Fibroblast of pulmonary artery (primary cell): ENCODE results near the gene SLC17A7.

Source experiments
- DNase-seq: peaks from one replicate; pipeline ENCODE4 v3.0.0-alpha.2; 2010; ENCODE audit warnings: low read depth
- H3K4me3 ChIP-seq: replicated peaks from 2 replicates; pipeline ENCODE4 v1.5.1; 2011; ENCODE audit warnings: low read depth, mild to moderate bottlenecking, control low read depth, low read length, moderate library complexity
- TF ChIP-seq, protein P1 (sequence below): IDR thresholded peaks from 2 replicates; pipeline ENCODE4 v1.5.1; 2011; ENCODE audit warnings: mild to moderate bottlenecking, control low read depth, low read length, inconsistent platforms; ENCODE audit errors: missing control alignments

The SLC17A7 gene

GRCh38 chr19:49436381-49437017 lies 4.8 kb downstream of the SLC17A7 start:
- no peak overlapping the region for H3K4me3 ChIP-seq
- TF ChIP-seq, protein P1, sequence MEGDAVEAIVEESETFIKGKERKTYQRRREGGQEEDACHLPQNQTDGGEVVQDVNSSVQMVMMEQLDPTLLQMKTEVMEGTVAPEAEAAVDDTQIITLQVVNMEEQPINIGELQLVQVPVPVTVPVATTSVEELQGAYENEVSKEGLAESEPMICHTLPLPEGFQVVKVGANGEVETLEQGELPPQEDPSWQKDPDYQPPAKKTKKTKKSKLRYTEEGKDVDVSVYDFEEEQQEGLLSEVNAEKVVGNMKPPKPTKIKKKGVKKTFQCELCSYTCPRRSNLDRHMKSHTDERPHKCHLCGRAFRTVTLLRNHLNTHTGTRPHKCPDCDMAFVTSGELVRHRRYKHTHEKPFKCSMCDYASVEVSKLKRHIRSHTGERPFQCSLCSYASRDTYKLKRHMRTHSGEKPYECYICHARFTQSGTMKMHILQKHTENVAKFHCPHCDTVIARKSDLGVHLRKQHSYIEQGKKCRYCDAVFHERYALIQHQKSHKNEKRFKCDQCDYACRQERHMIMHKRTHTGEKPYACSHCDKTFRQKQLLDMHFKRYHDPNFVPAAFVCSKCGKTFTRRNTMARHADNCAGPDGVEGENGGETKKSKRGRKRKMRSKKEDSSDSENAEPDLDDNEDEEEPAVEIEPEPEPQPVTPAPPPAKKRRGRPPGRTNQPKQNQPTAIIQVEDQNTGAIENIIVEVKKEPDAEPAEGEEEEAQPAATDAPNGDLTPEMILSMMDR: no peak
- DNase-seq: no peak

DNA sequence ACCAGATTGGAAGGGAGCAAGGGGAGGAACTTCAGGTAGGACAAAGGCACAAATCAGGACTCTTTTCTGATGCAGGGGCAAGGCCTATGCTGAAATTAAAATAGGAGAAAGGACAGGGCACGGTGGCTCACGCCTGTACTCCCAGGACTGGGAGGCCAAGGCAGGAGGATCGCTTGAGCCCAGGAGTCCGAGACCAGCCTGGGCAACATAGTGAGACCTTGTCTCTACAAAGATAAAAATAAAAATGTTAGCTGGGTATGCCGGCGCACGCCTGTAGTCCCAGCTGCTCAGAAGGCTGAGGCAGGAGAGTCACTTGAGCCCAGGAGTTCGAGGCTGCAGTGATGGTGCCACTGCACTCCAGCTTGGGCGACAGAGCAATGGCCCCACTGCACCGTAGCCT lies 5.7 kb downstream of the SLC17A7 start:
- TF ChIP-seq, protein P1: no peak
- no peak for DNase-seq
- H3K4me3 ChIP-seq: no peak overlapping the region

DNA sequence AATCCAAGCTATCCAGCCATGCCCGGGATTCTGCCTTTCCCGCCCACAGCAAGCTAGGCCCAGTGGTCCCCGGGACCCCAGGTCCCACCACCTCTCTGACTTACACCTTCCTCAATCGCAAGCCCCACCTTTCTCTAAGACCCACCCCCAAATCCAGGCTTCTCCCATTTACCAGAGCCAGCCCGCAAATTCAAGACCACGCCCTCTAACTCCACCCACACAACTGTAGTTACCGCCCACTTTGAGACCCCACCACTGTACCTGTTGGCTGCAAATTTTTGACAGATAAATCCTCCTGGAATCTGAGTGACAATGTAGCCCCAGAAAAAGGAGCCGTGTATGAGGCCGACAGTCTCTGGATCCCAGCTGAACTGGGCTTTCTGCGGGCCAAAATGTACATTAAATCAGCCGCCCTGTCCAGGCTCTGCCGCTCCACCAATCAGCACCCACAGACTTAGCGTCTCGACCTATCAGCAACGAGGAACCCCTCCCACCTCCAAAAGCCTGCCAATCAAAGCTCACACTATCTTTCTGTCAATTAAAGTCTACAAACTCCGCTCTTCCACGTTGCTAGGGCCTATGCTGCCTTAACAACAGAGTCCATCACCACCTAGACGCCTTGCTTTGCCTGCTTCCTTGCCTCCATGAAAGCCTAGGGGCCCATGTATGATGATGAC lies 6.3 kb downstream of the SLC17A7 start:
- no peak overlapping the region for H3K4me3 ChIP-seq
- no peak for DNase-seq
- TF ChIP-seq, protein P1: no peak

DNA sequence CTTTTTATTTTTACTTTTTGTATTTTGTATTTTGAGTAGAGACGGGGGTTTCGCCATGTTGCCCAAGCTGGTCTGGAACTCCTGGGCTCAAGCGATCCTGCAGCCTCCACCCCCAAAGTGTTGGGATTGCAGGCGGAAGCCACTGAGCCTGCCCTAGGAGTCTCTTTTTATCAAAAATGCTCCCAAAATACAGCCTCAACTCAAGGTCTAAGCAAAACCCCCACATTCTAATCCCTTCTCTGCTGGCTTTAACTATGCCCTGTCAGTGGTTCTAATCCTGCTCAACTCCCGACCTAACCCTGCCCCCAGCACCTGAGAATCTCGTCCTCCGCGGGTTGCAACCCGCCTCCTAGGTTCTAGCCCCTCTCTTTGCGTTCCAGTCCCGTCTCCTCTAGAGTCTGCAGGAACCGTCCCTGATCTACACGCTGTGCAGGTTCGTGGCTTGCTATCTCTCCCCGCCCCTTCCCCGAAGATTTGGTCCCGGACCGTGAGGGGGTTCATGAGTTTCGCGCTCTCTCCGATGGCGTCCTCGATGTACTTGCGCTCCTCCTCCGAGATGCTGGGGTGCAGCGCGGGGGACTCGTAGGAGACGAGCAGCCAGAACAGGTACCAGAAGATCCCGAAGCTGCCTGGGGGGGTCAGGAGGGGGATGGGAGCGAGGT lies 8.0 kb downstream of the SLC17A7 start:
- H3K4me3 ChIP-seq: no peak overlapping the region
- TF ChIP-seq, protein P1: no peak
- DNase-seq: no peak

DNA sequence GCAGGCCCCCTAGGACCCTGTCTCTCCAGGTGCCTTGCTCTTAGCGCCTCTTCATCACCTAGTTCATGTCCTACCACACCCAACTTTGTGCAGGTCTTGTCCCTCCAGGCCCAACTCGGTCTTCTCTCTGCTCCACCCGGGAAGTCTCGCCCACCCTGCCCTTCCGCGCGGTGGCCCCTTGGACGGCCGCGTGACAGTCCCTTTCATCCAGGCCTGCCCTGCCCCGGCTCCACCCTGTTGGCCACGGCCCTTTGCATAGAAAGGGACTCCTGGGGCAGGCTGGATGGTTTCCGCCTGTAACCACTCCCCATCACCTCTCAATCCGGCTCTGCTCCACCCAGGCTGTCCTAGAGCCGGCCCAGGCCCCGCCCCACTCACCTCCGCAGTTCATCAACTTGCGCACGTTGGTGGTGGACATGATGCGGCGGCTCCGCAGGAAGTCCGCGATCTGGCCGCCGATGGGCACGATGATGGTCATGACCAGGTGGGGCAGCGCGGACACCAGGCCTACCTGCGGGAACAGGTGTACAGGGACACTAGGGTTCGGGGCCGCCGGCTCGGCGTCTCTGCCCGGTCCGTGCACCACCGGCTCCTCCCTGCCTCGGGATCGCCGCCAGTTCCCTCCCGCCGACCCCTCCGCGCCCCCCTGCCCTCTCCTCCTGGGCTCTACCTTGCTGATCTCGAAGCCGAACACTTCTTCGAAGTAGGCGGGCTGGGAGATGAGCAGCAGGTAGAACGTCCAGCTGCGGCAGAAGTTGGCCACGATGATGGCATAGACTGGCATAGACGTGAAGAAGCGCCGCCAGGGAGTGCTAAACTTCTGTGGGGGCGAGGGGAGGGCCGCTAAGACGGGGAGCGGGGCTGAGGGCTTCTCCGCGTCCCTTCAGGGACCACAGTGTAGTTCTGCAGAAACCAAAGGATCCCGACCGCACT lies 8.9 kb downstream of the SLC17A7 start:
- no peak overlapping the region for H3K4me3 ChIP-seq
- DNase-seq: no peak
- TF ChIP-seq, protein P1: no peak

DNA sequence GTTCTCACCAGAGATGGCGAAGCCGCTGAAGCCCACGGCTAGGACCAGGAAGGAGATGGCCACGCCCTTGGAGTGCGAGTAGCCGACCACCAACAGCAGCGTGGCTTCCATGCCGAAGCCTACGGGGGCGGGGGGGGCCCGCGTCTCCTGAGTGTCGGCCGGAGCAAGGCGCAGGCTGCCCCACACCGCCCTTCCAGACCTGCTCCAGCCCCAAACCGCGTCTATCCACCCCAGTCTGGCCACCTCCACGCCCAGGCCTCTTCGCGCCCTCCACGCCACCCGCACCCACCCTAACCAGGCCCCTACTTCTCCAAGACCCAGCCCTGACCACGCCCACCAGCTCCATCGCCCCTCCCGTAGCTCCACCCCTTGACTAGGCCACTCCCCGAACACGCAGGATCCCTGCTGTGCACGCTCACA lies 10.0 kb downstream of the SLC17A7 start:
- DNase-seq: no peak
- no peak overlapping the region for H3K4me3 ChIP-seq
- TF ChIP-seq, protein P1: no peak
